Coronary artery (tissue), 2 donors: ENCODE measurements around the gene CNN1.
"Not testable (repeated sequence)": the region's sequence is repeated elsewhere in the genome, so short reads cannot be mapped to it uniquely, and the experiment has no call there.

Experiments used
- DNase-seq: peaks from one replicate; pipeline ENCODE4 v3.0.0-alpha.2; 2017; ENCODE audit warnings: low spot score
- H3K27ac ChIP-seq, 2 donors: fragments of 200-600 bp; sonication (generic); one replicate each; pipeline ENCODE4 v1.5.1; 2016 to 2019
- H3K4me3 ChIP-seq: fragments of 200-600 bp; sonication (generic); 2 replicates; pipeline ENCODE4 v1.5.1; 2016; ENCODE audit warnings: mild to moderate bottlenecking, moderate library complexity
- TF ChIP-seq, protein P1 (sequence below): fragments of 200-600 bp; sonication (generic); IDR thresholded peaks from one replicate; pipeline ENCODE4 v1.5.1; 2019; ENCODE audit warnings: antibody characterized with exemption

The CNN1 gene

DNA sequence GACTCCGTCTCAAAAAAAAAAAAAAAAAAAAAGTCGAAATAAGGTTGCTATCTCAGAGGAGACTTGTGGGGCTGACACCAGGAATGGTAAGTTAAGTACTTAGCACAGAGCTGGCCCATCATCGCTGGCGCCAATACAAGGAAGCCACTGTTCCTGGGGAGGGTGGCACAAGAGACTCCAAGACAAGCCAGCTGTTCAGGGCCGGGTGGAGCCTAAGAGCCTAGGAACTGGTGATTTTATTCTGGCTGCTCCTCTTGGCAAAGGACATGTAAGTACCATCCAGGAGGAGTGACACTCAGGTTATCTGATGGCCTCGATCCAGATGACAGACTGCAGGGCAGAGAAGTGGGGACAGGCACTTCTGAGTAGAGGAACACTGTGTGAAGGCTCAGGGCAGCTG, 16.6 kb downstream of the CNN1 start:
- DNase-seq: no peak
- Histone ChIP-seq H3K4me3 (no peak overlapping the region), H3K27ac (no peak overlapping the region)
- TF ChIP-seq, protein P1, sequence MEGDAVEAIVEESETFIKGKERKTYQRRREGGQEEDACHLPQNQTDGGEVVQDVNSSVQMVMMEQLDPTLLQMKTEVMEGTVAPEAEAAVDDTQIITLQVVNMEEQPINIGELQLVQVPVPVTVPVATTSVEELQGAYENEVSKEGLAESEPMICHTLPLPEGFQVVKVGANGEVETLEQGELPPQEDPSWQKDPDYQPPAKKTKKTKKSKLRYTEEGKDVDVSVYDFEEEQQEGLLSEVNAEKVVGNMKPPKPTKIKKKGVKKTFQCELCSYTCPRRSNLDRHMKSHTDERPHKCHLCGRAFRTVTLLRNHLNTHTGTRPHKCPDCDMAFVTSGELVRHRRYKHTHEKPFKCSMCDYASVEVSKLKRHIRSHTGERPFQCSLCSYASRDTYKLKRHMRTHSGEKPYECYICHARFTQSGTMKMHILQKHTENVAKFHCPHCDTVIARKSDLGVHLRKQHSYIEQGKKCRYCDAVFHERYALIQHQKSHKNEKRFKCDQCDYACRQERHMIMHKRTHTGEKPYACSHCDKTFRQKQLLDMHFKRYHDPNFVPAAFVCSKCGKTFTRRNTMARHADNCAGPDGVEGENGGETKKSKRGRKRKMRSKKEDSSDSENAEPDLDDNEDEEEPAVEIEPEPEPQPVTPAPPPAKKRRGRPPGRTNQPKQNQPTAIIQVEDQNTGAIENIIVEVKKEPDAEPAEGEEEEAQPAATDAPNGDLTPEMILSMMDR: no peak

DNA sequence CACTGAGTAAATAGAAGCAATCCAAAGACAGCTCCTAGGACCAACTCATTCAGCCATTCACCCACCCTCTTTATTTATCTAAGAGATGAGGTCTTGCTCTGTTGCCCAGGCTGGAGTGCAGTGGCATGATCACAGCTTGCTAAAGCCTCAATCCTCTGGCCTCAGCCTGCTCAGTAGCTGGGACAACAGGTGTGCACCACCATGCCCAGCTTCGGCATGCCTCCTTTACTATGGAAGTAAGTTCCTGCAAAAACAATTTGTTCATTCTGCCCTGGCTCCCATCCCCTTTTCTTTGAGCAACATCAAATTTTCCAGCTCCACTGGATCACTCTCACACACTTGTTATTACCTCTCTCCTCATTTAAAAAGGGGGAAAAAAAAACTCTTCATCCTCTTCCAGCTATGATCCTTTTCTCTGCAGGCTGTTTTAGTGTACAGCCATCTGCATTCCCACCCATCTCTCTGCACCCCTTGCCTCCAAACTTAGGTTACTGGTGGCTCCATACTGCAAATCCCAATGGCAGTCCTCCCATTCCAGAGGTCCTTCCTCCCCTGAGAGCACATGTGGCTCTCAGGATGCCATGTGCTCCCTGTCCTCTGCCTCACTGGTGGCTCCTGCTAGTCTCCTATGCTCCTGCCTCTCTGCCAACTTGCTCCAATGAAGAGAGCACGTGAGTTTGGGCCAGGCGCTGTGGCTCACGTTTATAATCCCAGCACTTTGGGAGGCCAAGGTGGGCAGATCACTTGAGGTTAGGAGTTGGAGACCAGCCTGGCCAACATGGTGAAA, 18.2 kb downstream of the CNN1 start:
- no peak for DNase-seq
- Histone ChIP-seq H3K4me3 (no peak overlapping the region), H3K27ac (no peak overlapping the region)
- TF ChIP-seq, protein P1: no peak

DNA sequence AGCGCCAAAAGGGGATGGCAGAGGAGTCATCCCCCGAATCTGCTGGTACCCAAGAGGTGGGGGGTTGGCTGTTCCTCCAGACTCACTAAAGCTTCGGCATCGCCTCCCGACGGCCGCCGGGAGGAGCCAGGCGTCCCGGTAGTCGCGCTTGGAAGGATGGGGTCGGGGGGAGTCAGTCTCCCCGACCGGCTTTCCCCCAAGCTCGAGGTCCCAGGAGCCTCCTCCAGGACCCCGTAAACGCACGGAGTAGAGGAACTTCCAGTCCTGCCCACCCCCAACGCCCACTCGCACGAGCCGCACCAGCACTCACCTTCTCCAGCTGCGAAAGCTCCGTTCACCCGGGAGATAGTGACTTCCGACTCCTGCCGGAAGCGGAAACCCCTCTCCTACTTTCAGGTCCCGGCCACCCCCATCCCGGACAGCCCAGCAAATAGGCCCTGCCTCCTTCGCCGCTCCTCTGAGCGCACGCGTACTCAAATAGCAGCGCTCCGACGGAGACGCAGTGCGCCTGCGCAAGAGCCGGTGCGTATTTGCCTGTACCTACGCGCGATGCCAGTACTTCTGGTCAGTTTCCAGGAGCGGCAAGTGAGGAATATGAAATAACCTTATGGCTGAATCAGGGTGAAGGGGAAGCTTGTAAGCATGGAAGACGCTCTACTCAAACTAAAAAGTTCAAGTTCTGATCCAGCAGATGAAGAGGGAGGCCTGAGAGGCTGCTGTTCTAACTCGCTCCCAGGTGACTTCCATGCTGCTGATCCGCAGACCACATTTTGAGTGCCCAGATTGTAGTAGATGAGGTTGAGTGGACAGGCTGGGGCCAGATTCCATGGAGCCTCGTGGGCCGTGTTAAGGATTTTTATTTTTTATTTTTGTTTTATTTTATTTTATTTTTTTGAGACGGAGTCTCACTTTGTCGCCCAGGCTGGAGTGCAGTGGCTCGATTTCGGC, 20.5 kb downstream of the CNN1 start, which contains the start of gene ELOF1:
ELOF1 (minus strand) TSS at position 350 of the 948 bp plus-strand sequence. CDS start 4,883 bp downstream, outside the sequence.
- peak; percentile 99 for DNase-seq
- peak within 1 kb of the TSS; percentile 51 to 90 for H3K27ac ChIP-seq
- TF ChIP-seq, protein P1: no peak
- peak within 1 kb of the TSS; percentile 99 for H3K4me3 ChIP-seq

DNA sequence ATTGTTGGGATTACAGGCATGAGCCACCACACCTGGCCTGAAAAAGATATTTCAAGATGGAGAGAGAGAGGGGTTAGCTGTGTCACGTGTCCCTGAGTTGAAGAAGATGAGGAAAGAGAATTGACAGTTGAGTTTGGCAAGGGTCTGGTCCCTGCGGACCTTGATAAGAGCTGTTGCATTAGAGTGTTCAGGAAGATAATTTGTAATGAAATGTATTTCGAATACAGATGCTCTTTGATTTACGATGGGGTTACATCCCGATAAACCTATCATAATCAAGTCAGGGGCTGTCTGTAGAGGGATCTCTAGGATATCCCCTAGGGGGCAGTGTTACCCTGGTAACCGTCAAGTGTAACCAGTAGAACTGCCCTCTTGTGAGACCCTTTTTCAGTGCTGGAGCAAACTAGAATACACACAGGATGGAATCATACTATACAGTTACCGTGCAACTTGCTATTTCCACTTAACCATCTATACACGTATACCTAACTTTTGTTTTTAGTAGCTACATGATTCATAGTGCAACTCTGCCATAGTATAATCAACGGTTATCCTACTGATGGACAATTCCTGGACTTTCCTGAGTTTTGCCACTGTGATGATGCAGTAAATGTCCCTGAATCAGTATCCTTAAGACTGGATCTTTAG, 21.9 kb downstream of the CNN1 start:
- no peak for DNase-seq
- H3K4me3 ChIP-seq: no peak overlapping the region
- H3K27ac ChIP-seq: no peak overlapping the region
- TF ChIP-seq, protein P1: peak; percentile 39

DNA sequence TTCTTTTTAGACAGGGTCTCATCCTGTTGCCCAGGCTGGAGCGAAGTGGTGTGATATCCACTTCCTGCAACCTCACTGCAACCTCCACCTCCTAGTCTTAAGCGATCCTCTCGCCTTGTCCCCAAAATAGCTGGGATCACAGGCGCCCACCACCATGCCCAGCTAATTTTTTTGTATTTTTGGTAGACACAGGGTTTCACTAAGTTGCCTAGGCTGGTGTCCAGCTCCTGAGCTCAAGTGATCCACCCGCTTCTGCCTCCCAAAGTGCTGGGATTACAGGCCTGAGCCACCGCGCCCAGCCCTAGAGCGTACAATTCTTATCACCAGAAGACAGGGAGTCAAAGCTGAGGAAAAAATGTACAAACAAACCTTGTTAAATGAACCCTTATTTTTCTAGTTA, 24.9 kb downstream of the CNN1 start:
- Histone ChIP-seq H3K27ac (no peak overlapping the region), H3K4me3 (no peak overlapping the region)
- DNase-seq: no peak
- TF ChIP-seq, protein P1: no peak

DNA sequence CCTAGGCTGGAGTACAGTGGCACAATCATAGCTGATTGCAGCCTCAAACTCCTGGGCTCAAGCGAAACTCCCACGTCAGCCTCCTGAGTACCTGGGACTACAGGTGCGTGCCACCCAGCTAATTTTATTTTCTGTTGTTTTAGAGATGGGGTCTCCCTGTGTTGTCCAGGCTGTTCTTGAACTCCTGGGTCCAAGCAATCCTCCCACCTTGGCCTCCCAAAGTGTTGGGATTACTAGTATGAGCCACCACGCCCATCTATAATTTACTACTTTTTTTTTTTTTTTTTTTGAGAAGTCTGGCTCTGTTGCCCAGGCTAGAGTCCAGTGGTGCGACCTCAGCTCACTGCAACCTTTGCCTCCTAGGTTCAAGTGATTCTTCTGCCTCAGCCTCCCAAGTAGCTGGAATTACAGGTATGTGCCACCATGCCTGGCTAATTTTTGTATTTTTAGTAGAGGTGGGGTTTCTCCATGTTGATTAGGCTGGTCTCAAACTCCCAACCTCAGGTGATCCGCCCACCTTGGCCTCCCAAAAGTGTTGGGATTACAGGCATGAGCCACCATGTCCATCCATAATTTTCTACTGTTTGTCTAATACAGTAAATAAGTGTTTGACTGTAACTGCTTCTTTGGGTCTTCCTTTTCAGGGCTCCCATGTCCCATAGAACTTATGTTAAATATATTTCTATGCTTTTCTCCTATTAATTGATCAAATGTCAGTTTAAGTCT, 25.6 kb downstream of the CNN1 start:
- H3K27ac ChIP-seq, H3K4me3 ChIP-seq, DNase-seq: not testable (repeated sequence)

DNA sequence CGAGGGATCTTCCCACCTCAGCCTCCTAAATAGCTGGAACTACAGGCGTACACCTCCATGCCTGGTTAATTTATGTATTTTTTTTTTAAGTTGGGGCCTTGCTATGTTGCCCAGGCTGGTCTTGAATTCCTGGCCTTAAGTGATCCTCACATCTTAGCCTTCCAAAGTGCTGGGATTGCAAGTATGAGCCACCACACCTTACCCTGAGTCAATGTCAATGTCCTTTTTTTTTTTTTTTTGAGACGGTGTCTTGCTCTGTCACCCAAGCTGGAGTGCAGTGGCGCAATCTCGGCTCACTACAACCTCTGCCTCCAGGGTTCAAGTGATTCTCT, 27.0 kb downstream of the CNN1 start:
- not testable (repeated sequence) for H3K4me3 ChIP-seq, DNase-seq

More for the DNA sequence above, 27.0 kb downstream of the CNN1 start:
- not testable (repeated sequence) for H3K27ac ChIP-seq
